Measurements from ENCODE around the gene PNPLA1.

PNPLA1 gene

GRCh38 chr6:36246506-36247268 is 23.2 kb upstream of the PNPLA1 start:
- no peak for DNase-seq

- no peak for DNase-seq
Observed at GRCh38 chr6:36247693-36248092, 22.2 kb upstream of the PNPLA1 start.

GRCh38 chr6:36248980-36249379 is 20.9 kb upstream of the PNPLA1 start:
- DNase-seq, result no peak

GRCh38 chr6:36249536-36249935 is 20.3 kb upstream of the PNPLA1 start:
- no peak for DNase-seq

- no peak for DNase-seq
Observed at GRCh38 chr6:36252005-36252404, 17.9 kb upstream of the PNPLA1 start.

GRCh38 chr6:36263390-36264000 is 6.4 kb upstream of the PNPLA1 start:
- no peak for DNase-seq

GRCh38 chr6:36265744-36266143 is 4.1 kb upstream of the PNPLA1 start:
- no peak for DNase-seq

GRCh38 chr6:36266913-36267644 is 2.8 kb upstream of the PNPLA1 start:
- DNase-seq, result no peak

GRCh38 chr6:36267731-36268477 is 2.0 kb upstream of the PNPLA1 start:
- no peak for DNase-seq

- DNase-seq, result no peak
Observed at GRCh38 chr6:36268478-36269275, 1.2 kb upstream of the PNPLA1 start.

- no peak for DNase-seq
Observed at GRCh38 chr6:36272234-36272633, 2.4 kb downstream of the PNPLA1 start.

GRCh38 chr6:36273067-36273466 is 3.2 kb downstream of the PNPLA1 start:
- no peak for DNase-seq

- DNase-seq, result no peak
Observed at GRCh38 chr6:36273802-36274514, 4.1 kb downstream of the PNPLA1 start.

- DNase-seq, result no peak
Observed at GRCh38 chr6:36276581-36277536, 7.0 kb downstream of the PNPLA1 start.

GRCh38 chr6:36277946-36278470 is 8.1 kb downstream of the PNPLA1 start:
- no peak for DNase-seq

- no peak for DNase-seq
Observed at GRCh38 chr6:36280467-36280866, 10.6 kb downstream of the PNPLA1 start.

GRCh38 chr6:36280983-36281382 is 11.1 kb downstream of the PNPLA1 start:
- DNase-seq, result no peak

- DNase-seq, result no peak
Observed at GRCh38 chr6:36283608-36284007, 13.7 kb downstream of the PNPLA1 start.

- DNase-seq, result no peak
Observed at GRCh38 chr6:36284359-36284758, 14.5 kb downstream of the PNPLA1 start.

GRCh38 chr6:36285187-36285671 is 15.4 kb downstream of the PNPLA1 start:
- no peak for DNase-seq
